Measurements from ENCODE around the gene SSU72. TPM values are rescaled to one million over a fixed set of nuclear protein-coding genes. Genes with fewer than 3 reads are reported as not detected.
"Not testable (repeated sequence)": the region's sequence is repeated elsewhere in the genome, so short reads cannot be mapped to it uniquely, and the experiment has no call there.

The SSU72 gene
- total RNA-seq, 1 donor from 2014 or later, result 54.0 TPM

- no peak for TF ChIP-seq CTCF (IDR thresholded peaks at IDR 0.05; ENCODE audit: insufficient read depth, low read length, severe bottlenecking)
- FAIRE-seq, result peak; percentile 91
- Histone ChIP-seq H3K36me3 (ENCODE audit: control insufficient read depth, insufficient read depth, low read length) (peaks cover 16% of the 10 kb centered on the region), H3K27me3 (ENCODE audit: control insufficient read depth, insufficient read depth, low read length) (no peaks in the 10 kb centered on the region), H3K4me3 (ENCODE audit: low read depth, low read length) (no peak overlapping the region)
- DNase-seq (ENCODE audit: low read depth), result no peak
These were observed 42.7 kb downstream of the SSU72 start for GRCh38 chr1:1531947-1532346.

DNA sequence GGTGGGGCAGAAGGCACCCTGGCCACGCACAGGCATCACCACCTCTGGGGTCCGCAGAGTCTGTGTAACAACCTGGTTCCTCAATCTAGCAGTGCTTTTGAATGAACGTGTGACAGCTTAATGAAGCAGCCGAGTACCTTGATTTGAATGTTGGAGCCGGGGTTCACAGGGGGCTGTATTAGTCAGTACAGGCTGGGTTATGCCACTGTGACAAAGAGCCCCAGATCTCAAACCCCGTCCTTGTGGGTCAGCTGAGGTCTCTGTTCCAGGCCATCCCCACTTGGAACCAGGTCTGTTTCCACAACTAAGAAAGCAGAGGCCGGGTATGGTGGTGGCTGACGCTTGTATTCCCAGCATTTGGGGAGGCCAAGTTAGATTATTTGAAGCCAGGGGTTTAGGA, 44.7 kb downstream of the SSU72 start:
- peaks cover 19% of the 10 kb centered on the region for H3K36me3 ChIP-seq (ENCODE audit: control insufficient read depth, insufficient read depth, low read length)

DNA sequence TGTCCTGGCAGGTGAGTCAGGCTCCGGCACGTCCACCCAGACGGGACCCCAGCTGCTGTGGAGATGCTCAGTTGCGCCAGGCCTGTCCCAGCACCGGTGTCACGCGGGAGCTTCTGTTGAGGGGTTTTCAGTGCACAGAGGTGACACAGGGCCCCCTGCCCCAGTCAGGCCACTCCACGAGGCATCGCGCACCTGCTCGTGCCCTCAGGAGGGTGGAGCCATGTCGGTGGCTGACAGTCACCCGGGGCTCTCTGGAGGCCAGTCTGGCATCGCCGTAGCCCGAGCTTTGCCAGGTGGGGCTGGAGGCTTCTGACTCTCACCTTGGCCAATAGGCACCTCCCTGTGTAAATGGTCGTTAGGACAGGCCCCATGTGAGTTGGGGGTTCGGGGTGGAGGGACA, 45.3 kb downstream of the SSU72 start:
- Histone ChIP-seq H3K27me3 (ENCODE audit: control insufficient read depth, insufficient read depth, low read length) (no peaks in the 10 kb centered on the region), H3K36me3 (ENCODE audit: control insufficient read depth, insufficient read depth, low read length) (peaks cover 19% of the 10 kb centered on the region), H3K4me3 (ENCODE audit: low read depth, low read length) (no peak overlapping the region)
- FAIRE-seq, result peak; percentile 89
- DNase-seq (ENCODE audit: low read depth), result no peak
- TF ChIP-seq CTCF (IDR thresholded peaks at IDR 0.05; ENCODE audit: insufficient read depth, low read length, severe bottlenecking), result no peak

More for the DNA sequence above, 44.7 kb downstream of the SSU72 start:
- TF ChIP-seq CTCF (IDR thresholded peaks at IDR 0.05; ENCODE audit: insufficient read depth, low read length, severe bottlenecking), result no peak
- FAIRE-seq (no peak), DNase-seq (ENCODE audit: low read depth) (no peak)
- H3K4me3 ChIP-seq (ENCODE audit: low read depth, low read length), result no peak overlapping the region
- H3K27me3 ChIP-seq (ENCODE audit: control insufficient read depth, insufficient read depth, low read length), result no peaks in the 10 kb centered on the region

GRCh38 chr1:1528301-1529267, 46.1 kb downstream of the SSU72 start:
- no peaks in the 10 kb centered on the region for H3K27me3 ChIP-seq (ENCODE audit: control insufficient read depth, insufficient read depth, low read length)
- no peak for TF ChIP-seq CTCF (IDR thresholded peaks at IDR 0.05; ENCODE audit: insufficient read depth, low read length, severe bottlenecking)
- H3K4me3 ChIP-seq (ENCODE audit: low read depth, low read length), result no peak overlapping the region
- DNase-seq (ENCODE audit: low read depth) (no peak), FAIRE-seq (no peak)
- peaks cover 19% of the 10 kb centered on the region for H3K36me3 ChIP-seq (ENCODE audit: control insufficient read depth, insufficient read depth, low read length)

DNA sequence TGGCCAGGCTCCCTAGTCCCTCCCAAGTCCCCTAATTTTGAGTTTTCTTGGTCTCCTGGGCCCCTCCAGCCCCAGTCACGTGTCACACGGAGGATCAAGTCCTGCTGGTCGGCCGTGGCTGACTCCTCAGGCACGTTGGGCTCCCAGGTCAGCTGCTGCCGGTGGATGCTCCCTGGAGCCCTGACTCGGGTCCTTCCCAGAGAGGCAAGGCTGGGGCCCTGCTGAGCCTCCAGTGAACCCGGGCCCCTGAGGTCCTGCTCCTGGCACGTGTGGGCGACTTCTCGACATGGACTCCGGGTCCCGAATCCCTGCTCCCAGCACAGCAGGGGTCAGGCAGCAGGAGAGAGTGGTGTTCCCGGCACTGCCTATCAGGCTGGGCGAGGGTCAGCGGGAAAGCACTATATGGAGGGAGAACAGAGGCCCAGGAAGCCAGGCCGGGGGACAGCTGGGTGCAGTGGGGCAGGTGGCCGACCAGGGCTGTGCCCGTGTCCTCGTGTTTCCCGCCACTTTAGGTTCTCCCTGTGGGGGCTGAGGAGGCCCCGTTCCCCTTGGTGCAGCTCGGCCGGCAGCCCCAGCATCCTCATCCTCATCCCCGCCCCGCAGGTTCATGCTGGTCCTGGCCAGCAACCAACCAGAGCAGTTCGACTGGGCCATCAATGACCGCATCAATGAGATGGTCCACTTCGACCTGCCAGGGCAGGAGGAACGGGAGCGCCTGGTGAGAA, 47.4 kb downstream of the SSU72 start:
- no peak overlapping the region for H3K4me3 ChIP-seq (ENCODE audit: low read depth, low read length)
- FAIRE-seq (no peak), DNase-seq (ENCODE audit: low read depth) (no peak)
- no peak for TF ChIP-seq CTCF (IDR thresholded peaks at IDR 0.05; ENCODE audit: insufficient read depth, low read length, severe bottlenecking)
- peaks cover 19% of the 10 kb centered on the region for H3K36me3 ChIP-seq (ENCODE audit: control insufficient read depth, insufficient read depth, low read length)
- no peaks in the 10 kb centered on the region for H3K27me3 ChIP-seq (ENCODE audit: control insufficient read depth, insufficient read depth, low read length)

DNA sequence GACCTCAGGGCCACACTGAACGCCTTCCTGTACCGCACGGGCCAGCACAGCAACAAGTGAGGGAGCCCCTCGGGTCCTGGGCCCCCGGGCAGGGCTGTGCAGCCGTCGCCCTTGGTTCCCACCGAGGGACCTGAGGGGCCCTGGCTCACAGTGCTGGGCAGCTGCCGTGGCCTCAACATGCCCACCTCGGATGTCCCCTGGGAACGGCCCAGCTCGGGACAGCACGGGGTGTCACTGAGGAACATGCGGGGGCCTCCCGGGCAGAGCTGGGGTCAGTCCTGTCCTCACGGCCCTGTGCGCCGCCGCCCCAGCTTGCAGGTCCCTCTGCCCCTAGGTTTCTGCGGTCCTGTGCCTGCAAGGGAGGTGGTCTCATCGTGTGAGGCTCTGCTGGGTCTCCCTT, 48.2 kb downstream of the SSU72 start:
- FAIRE-seq; H3K27me3 ChIP-seq (ENCODE audit: control insufficient read depth, insufficient read depth, low read length); H3K4me3 ChIP-seq (ENCODE audit: low read depth, low read length); DNase-seq (ENCODE audit: low read depth): not testable (repeated sequence)
- peaks cover 19% of the 10 kb centered on the region for H3K36me3 ChIP-seq (ENCODE audit: control insufficient read depth, insufficient read depth, low read length)

GRCh38 chr1:1524750-1525383, 49.8 kb downstream of the SSU72 start:
- not testable (repeated sequence) for H3K4me3 ChIP-seq (ENCODE audit: low read depth, low read length); DNase-seq (ENCODE audit: low read depth); H3K27me3 ChIP-seq (ENCODE audit: control insufficient read depth, insufficient read depth, low read length); FAIRE-seq
- peaks cover 22% of the 10 kb centered on the region for H3K36me3 ChIP-seq (ENCODE audit: control insufficient read depth, insufficient read depth, low read length)

GRCh38 chr1:1523651-1524050, 51.0 kb downstream of the SSU72 start:
- DNase-seq (ENCODE audit: low read depth); FAIRE-seq; H3K4me3 ChIP-seq (ENCODE audit: low read depth, low read length); H3K27me3 ChIP-seq (ENCODE audit: control insufficient read depth, insufficient read depth, low read length): not testable (repeated sequence)
- peaks cover 14% of the 10 kb centered on the region for H3K36me3 ChIP-seq (ENCODE audit: control insufficient read depth, insufficient read depth, low read length)

Measured in bronchial epithelial cell (primary cell).